ENCODE measurements around the gene CMTR1.

CMTR1 gene

GRCh38 chr6:37483917-37484785, 51.1 kb downstream of the CMTR1 start:
- no peaks in the 10 kb centered on the region for H3K36me3 ChIP-seq (ENCODE audit: control insufficient read depth, insufficient read depth, low read length)
- no peaks in the 10 kb centered on the region for H3K4me1 ChIP-seq
- H2AFZ ChIP-seq, result no peak overlapping the region
- no peak overlapping the region for H3K27ac ChIP-seq
- no peak overlapping the region for H3K4me3 ChIP-seq (ENCODE audit: low read depth, low read length)
- H3K9ac ChIP-seq, result no peak overlapping the region
- no peak overlapping the region for H3K4me2 ChIP-seq (ENCODE audit: low read length)
- peak; percentile 61 for TF ChIP-seq CTCF (IDR thresholded peaks at IDR 0.05)
- no peaks in the 10 kb centered on the region for H3K27me3 ChIP-seq (ENCODE audit: control insufficient read depth, insufficient read depth, low read length)
- no peaks in the 10 kb centered on the region for H3K79me2 ChIP-seq
- H3K9me3 ChIP-seq (ENCODE audit: control insufficient read depth, low read length), result no peaks in the 10 kb centered on the region

- TF ChIP-seq CTCF (IDR thresholded peaks at IDR 0.05), result no peak
- Histone ChIP-seq H3K4me1 (no peaks in the 10 kb centered on the region), H3K4me3 (ENCODE audit: low read depth, low read length) (no peak overlapping the region), H3K27ac (no peak overlapping the region), H3K79me2 (no peaks in the 10 kb centered on the region), H3K36me3 (ENCODE audit: control insufficient read depth, insufficient read depth, low read length) (no peaks in the 10 kb centered on the region), H2AFZ (no peak overlapping the region), H3K27me3 (ENCODE audit: control insufficient read depth, insufficient read depth, low read length) (no peaks in the 10 kb centered on the region), H3K4me2 (ENCODE audit: low read length) (no peak overlapping the region), H3K9me3 (ENCODE audit: control insufficient read depth, low read length) (no peaks in the 10 kb centered on the region), H3K9ac (no peak overlapping the region)
Measured at GRCh38 chr6:37484786-37485170, 51.8 kb downstream of the CMTR1 start.

GRCh38 chr6:37485291-37485702, 52.3 kb downstream of the CMTR1 start:
- Histone ChIP-seq H3K9me3 (ENCODE audit: control insufficient read depth, low read length) (no peaks in the 10 kb centered on the region), H3K27me3 (ENCODE audit: control insufficient read depth, insufficient read depth, low read length) (no peaks in the 10 kb centered on the region), H3K79me2 (no peaks in the 10 kb centered on the region), H3K4me3 (ENCODE audit: low read depth, low read length) (no peak overlapping the region), H2AFZ (no peak overlapping the region), H3K9ac (no peak overlapping the region), H3K4me2 (ENCODE audit: low read length) (no peak overlapping the region), H3K4me1 (no peaks in the 10 kb centered on the region), H3K36me3 (ENCODE audit: control insufficient read depth, insufficient read depth, low read length) (no peaks in the 10 kb centered on the region), H3K27ac (no peak overlapping the region)
- no peak for TF ChIP-seq CTCF (IDR thresholded peaks at IDR 0.05)

GRCh38 chr6:37486121-37486839, 53.3 kb downstream of the CMTR1 start:
- H3K4me2 ChIP-seq (ENCODE audit: low read length), result no peak overlapping the region
- no peak overlapping the region for H3K4me3 ChIP-seq (ENCODE audit: low read depth, low read length)
- peaks cover 3% of the 10 kb centered on the region for H3K4me1 ChIP-seq
- H3K27me3 ChIP-seq (ENCODE audit: control insufficient read depth, insufficient read depth, low read length), result no peaks in the 10 kb centered on the region
- no peaks in the 10 kb centered on the region for H3K36me3 ChIP-seq (ENCODE audit: control insufficient read depth, insufficient read depth, low read length)
- no peaks in the 10 kb centered on the region for H3K9me3 ChIP-seq (ENCODE audit: control insufficient read depth, low read length)
- no peak overlapping the region for H3K9ac ChIP-seq
- no peak overlapping the region for H3K27ac ChIP-seq
- no peak overlapping the region for H2AFZ ChIP-seq
- no peaks in the 10 kb centered on the region for H3K79me2 ChIP-seq
- no peak for TF ChIP-seq CTCF (IDR thresholded peaks at IDR 0.05)

Measured in parathyroid adenoma (tissue), 2 donors.